HEK293 (cell line): ENCODE data around the gene BICD2.

ENCODE experiments used
- CTCF ChIA-PET: fragments of 350-600 bp; formaldehyde crosslinking; extraction: SDS; loops from one replicate; lab custom pipeline; 2021; ENCODE audit warnings: antibody characterized with exemption; lab: Yijun Ruan, JAX
- POLR2A ChIA-PET: fragments of 300-600 bp; formaldehyde crosslinking; extraction: SDS; loops from one replicate; lab custom pipeline; 2020; ENCODE audit warnings: antibody characterized with exemption, inconsistent platforms; lab: Yijun Ruan, JAX
- H3K27ac ChIP-seq: fragments of 200-500 bp; sonication (Bioruptor generic); 2 replicates; pipeline ENCODE4 v1.5.1; 2014; ENCODE audit warnings: low read depth, low read length, control low read depth, inconsistent platforms; ENCODE audit errors: extremely low read depth
- H3K36me3 ChIP-seq, 2 experiments: fragments of 200-500 bp in 1 of 2; sonication (Bioruptor generic) in 1 of 2; 1 replicate in 1 of 2; 2 replicates in 1 of 2; pipeline ENCODE4 v1.5.1; 2014 to 2017; ENCODE audit warnings: inconsistent platforms in 2 of 2, low read length in 2 of 2; ENCODE audit not compliant: control insufficient read depth in 2 of 2, insufficient read depth in 1 of 2
- H3K4me1 ChIP-seq: fragments of 200-500 bp; sonication (Bioruptor generic); 2 replicates; pipeline ENCODE4 v1.5.1; 2014; ENCODE audit warnings: mild to moderate bottlenecking, low read length, inconsistent platforms; ENCODE audit not compliant: control insufficient read depth, insufficient read depth
- H3K4me3 ChIP-seq: 2 replicates; pipeline ENCODE4 v1.5.1; 2011; ENCODE audit warnings: low read depth, mild to moderate bottlenecking, control low read depth, low read length, moderate library complexity
- H3K9me3 ChIP-seq: fragments of 200-500 bp; sonication (Bioruptor generic); 2 replicates; pipeline ENCODE4 v1.5.1; 2014; ENCODE audit warnings: low read depth, low read length, inconsistent platforms; ENCODE audit not compliant: control insufficient read depth, insufficient read depth
- GFI1B ChIP-seq: fragments of 450-650 bp; formaldehyde crosslinking; IDR thresholded peaks from 2 replicates; pipeline ENCODE4 v1.5.1; 2016; ENCODE audit warnings: missing biosample characterization, missing genetic modification characterization
- GLI4 ChIP-seq: fragments of 450-650 bp; formaldehyde crosslinking; IDR thresholded peaks from 2 replicates; pipeline ENCODE4 v1.5.1; 2016; ENCODE audit warnings: missing biosample characterization, missing genetic modification characterization
- GLIS2 ChIP-seq: fragments of 450-650 bp; formaldehyde crosslinking; IDR thresholded peaks from 2 replicates; pipeline ENCODE4 v1.5.1; 2016; ENCODE audit warnings: missing biosample characterization, missing genetic modification characterization
- HOXA7 ChIP-seq: sonication (generic); formaldehyde crosslinking; IDR thresholded peaks from 2 replicates; pipeline ENCODE4 v1.8.1; 2022; ENCODE audit warnings: missing genetic modification reagents, borderline replicate concordance
- ZNF112 ChIP-seq: fragments of 450-650 bp; formaldehyde crosslinking; IDR thresholded peaks from 2 replicates; pipeline ENCODE4 v1.5.0; 2017; ENCODE audit warnings: missing biosample characterization, missing genetic modification characterization
- ZNF133 ChIP-seq: fragments of 450-650 bp; formaldehyde crosslinking; IDR thresholded peaks from 2 replicates; pipeline ENCODE4 v1.5.1; 2016; ENCODE audit warnings: missing biosample characterization, missing genetic modification characterization
- ZNF335 ChIP-seq: fragments of 450-650 bp; formaldehyde crosslinking; conservative IDR thresholded peaks from 2 replicates; pipeline ENCODE4 v1.5.1; 2016; ENCODE audit warnings: missing biosample characterization, missing genetic modification characterization
- ZNF362 ChIP-seq: fragments of 450-650 bp; formaldehyde crosslinking; IDR thresholded peaks from 2 replicates; pipeline ENCODE4 v1.5.1; 2016; ENCODE audit warnings: missing biosample characterization, missing genetic modification characterization
- ZNF398 ChIP-seq: fragments of 450-650 bp; formaldehyde crosslinking; IDR thresholded peaks from 2 replicates; pipeline ENCODE4 v1.5.1; 2017; ENCODE audit warnings: missing biosample characterization, missing genetic modification characterization
- ZNF416 ChIP-seq: fragments of 450-650 bp; formaldehyde crosslinking; IDR thresholded peaks from 2 replicates; pipeline ENCODE4 v1.5.1; 2016; ENCODE audit warnings: missing biosample characterization, missing genetic modification characterization
- ZNF560 ChIP-seq: fragments of 450-650 bp; formaldehyde crosslinking; IDR thresholded peaks from 2 replicates; pipeline ENCODE4 v1.5.1; 2017; ENCODE audit warnings: missing biosample characterization, missing genetic modification characterization, borderline replicate concordance
- ZNF654 ChIP-seq: fragments of 450-650 bp; formaldehyde crosslinking; IDR thresholded peaks from 2 replicates; pipeline ENCODE4 v1.5.1; 2016; ENCODE audit warnings: low read depth, missing biosample characterization, missing genetic modification characterization
- ZNF660 ChIP-seq: fragments of 450-650 bp; IDR thresholded peaks from 2 replicates; pipeline ENCODE4 v1.5.1; 2018; ENCODE audit warnings: missing biosample characterization, mild to moderate bottlenecking, missing genetic modification characterization
- ZNF677 ChIP-seq: fragments of 450-650 bp; IDR thresholded peaks from 2 replicates; pipeline ENCODE4 v1.5.0; 2018; ENCODE audit warnings: missing biosample characterization, mild to moderate bottlenecking, missing genetic modification characterization, moderate library complexity
- ZNF843 ChIP-seq: fragments of 450-650 bp; formaldehyde crosslinking; IDR thresholded peaks from 2 replicates; pipeline ENCODE4 v1.5.1; 2016; ENCODE audit warnings: missing biosample characterization, missing genetic modification characterization
- ZSCAN16 ChIP-seq: fragments of 450-650 bp; formaldehyde crosslinking; IDR thresholded peaks from 2 replicates; pipeline ENCODE4 v1.5.1; 2016; ENCODE audit warnings: missing biosample characterization, missing genetic modification characterization
- TF ChIP-seq, protein P1 (sequence below): fragments of 450-650 bp; formaldehyde crosslinking; IDR thresholded peaks from 2 replicates; pipeline ENCODE4 v1.5.1; 2017; ENCODE audit warnings: missing biosample characterization, missing genetic modification characterization
- TF ChIP-seq, protein P2 (sequence below): fragments of 450-650 bp; formaldehyde crosslinking; IDR thresholded peaks from 2 replicates; pipeline ENCODE4 v1.5.0; 2017; ENCODE audit warnings: missing biosample characterization, missing genetic modification characterization, borderline replicate concordance
- TF ChIP-seq, protein P3 (sequence below): fragments of 450-650 bp; formaldehyde crosslinking; IDR thresholded peaks from 2 replicates; pipeline ENCODE4 v1.5.1; 2016; ENCODE audit warnings: missing biosample characterization, missing genetic modification characterization

Gene BICD2

GRCh38 chr9:92721548-92721947 lies 43.1 kb downstream of the BICD2 start:
- Histone ChIP-seq H3K4me1 (no peaks in the 10 kb centered on the region), H3K27ac (no peak overlapping the region), H3K4me3 (no peak overlapping the region), H3K9me3 (no peaks in the 10 kb centered on the region), H3K36me3 (peaks cover 0 to 89% of the 10 kb centered on the region in 2 experiments; a peak in 1 of 3 replicates)
- TF ChIP-seq, protein P1, sequence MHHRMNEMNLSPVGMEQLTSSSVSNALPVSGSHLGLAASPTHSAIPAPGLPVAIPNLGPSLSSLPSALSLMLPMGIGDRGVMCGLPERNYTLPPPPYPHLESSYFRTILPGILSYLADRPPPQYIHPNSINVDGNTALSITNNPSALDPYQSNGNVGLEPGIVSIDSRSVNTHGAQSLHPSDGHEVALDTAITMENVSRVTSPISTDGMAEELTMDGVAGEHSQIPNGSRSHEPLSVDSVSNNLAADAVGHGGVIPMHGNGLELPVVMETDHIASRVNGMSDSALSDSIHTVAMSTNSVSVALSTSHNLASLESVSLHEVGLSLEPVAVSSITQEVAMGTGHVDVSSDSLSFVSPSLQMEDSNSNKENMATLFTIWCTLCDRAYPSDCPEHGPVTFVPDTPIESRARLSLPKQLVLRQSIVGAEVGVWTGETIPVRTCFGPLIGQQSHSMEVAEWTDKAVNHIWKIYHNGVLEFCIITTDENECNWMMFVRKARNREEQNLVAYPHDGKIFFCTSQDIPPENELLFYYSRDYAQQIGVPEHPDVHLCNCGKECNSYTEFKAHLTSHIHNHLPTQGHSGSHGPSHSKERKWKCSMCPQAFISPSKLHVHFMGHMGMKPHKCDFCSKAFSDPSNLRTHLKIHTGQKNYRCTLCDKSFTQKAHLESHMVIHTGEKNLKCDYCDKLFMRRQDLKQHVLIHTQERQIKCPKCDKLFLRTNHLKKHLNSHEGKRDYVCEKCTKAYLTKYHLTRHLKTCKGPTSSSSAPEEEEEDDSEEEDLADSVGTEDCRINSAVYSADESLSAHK (tag by site-specific recombination) = no peak
- TF ChIP-seq ZNF654 (tag by site-specific recombination) = no peak
- TF ChIP-seq ZNF843 (tag by site-specific recombination) = no peak
- TF ChIP-seq HOXA7 (CRISPR knock-in tag) = no peak
- no peak for TF ChIP-seq ZNF660 (tag by site-specific recombination)
- TF ChIP-seq ZNF362 = no peak
- TF ChIP-seq ZNF416 (tag by site-specific recombination) = no peak
- no peak for TF ChIP-seq ZNF560 (tag by site-specific recombination)
- TF ChIP-seq ZNF112 (tag by site-specific recombination) = no peak
- no peak for TF ChIP-seq ZNF133 (tag by site-specific recombination)
- ChIA-PET CTCF (no interaction called here), POLR2A (no interaction called here)

DNA sequence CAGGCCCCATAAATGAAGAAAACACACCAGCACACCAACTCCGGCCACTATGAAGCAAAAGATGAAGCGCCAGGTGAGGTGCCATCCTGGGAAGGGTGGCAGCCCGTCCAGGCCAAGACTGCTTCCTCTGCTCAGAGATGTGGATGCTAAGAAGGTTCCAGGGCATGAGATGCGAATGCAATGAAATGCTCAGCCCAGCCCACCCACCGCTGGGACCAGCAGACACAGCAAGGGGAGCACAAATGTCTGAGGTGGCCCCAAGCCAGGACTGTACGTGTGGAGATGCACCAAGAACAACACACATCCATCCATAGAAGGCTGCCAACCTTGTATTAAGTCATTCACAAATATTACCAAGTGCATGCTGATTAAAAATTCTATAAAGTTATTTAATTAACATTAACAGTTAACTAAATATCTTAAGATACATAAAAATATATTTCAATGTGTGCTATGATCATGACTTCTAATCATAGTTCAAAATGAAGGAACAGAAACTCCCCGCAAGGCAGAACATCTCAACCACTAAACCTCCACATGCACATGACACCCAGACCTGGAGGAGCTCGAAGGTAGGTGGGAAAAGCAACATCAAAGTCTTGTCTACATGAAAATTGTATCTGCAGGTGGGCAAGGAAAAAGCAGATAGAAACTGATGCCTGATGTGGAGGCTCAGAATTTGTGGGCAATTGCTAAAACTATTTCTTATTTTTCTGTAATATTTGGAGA lies 43.7 kb downstream of the BICD2 start:
- TF ChIP-seq, protein P2, sequence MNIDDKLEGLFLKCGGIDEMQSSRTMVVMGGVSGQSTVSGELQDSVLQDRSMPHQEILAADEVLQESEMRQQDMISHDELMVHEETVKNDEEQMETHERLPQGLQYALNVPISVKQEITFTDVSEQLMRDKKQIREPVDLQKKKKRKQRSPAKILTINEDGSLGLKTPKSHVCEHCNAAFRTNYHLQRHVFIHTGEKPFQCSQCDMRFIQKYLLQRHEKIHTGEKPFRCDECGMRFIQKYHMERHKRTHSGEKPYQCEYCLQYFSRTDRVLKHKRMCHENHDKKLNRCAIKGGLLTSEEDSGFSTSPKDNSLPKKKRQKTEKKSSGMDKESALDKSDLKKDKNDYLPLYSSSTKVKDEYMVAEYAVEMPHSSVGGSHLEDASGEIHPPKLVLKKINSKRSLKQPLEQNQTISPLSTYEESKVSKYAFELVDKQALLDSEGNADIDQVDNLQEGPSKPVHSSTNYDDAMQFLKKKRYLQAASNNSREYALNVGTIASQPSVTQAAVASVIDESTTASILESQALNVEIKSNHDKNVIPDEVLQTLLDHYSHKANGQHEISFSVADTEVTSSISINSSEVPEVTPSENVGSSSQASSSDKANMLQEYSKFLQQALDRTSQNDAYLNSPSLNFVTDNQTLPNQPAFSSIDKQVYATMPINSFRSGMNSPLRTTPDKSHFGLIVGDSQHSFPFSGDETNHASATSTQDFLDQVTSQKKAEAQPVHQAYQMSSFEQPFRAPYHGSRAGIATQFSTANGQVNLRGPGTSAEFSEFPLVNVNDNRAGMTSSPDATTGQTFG (tag by site-specific recombination) = no peak
- TF ChIP-seq ZSCAN16 (no peak), ZNF335 (tag by site-specific recombination) (no peak), GLIS2 (no peak), GLI4 (tag by site-specific recombination) (no peak), ZNF398 (tag by site-specific recombination) (no peak), GFI1B (no peak), ZNF677 (tag by site-specific recombination) (no peak)
- TF ChIP-seq, protein P3, sequence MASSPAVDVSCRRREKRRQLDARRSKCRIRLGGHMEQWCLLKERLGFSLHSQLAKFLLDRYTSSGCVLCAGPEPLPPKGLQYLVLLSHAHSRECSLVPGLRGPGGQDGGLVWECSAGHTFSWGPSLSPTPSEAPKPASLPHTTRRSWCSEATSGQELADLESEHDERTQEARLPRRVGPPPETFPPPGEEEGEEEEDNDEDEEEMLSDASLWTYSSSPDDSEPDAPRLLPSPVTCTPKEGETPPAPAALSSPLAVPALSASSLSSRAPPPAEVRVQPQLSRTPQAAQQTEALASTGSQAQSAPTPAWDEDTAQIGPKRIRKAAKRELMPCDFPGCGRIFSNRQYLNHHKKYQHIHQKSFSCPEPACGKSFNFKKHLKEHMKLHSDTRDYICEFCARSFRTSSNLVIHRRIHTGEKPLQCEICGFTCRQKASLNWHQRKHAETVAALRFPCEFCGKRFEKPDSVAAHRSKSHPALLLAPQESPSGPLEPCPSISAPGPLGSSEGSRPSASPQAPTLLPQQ (tag by site-specific recombination) = no peak
- TF ChIP-seq, all 188 proteins: peak for 0
- Histone ChIP-seq H3K36me3 (peaks cover 0 to 89% of the 10 kb centered on the region in 2 experiments; a peak in 1 of 3 replicates), H3K4me1 (no peaks in the 10 kb centered on the region), H3K27ac (no peak overlapping the region), H3K9me3 (no peaks in the 10 kb centered on the region), H3K4me3 (no peak overlapping the region)
- CTCF ChIA-PET = interaction anchor here (9.7 kb wide), 1 partner anchor 70 kb away, joined by 150 read pairs; no protein-coding TSS in a partner anchor
- POLR2A ChIA-PET = no interaction called here
